NCI-H774 (cell line): ENCODE measurements around the gene POLR2F.
"Not testable (repeated sequence)": the region's sequence is repeated elsewhere in the genome, so short reads cannot be mapped to it uniquely, and the experiment has no call there.

Source experiments
- DNase-seq: peaks from one replicate; lab custom pipeline; 2025; lab: John Stamatoyannopoulos, UW

Gene POLR2F

GRCh38 chr22:37953062-37953436 lies 450 bp upstream of the POLR2F start:
- DNase-seq, result no peak

GRCh38 chr22:37954686-37955085 lies 1.2 kb downstream of the POLR2F start:
- DNase-seq, result no peak

- DNase-seq, result not testable (repeated sequence)
These were observed 2.4 kb downstream of the POLR2F start for GRCh38 chr22:37955825-37956397.

- DNase-seq, result no peak
These were observed 3.7 kb downstream of the POLR2F start for GRCh38 chr22:37957232-37957631.

GRCh38 chr22:37959231-37959825 lies 5.8 kb downstream of the POLR2F start:
- DNase-seq, result no peak

GRCh38 chr22:37961062-37961461 lies 7.6 kb downstream of the POLR2F start:
- no peak for DNase-seq

GRCh38 chr22:37965940-37966664 lies 12.6 kb downstream of the POLR2F start:
- DNase-seq, result no peak

GRCh38 chr22:37967147-37967546 lies 13.6 kb downstream of the POLR2F start:
- DNase-seq, result no peak

- DNase-seq, result no peak
These were observed 14.3 kb downstream of the POLR2F start for GRCh38 chr22:37967637-37968451.

GRCh38 chr22:37968452-37969251 lies 15.2 kb downstream of the POLR2F start:
- DNase-seq, result no peak

- no peak for DNase-seq
These were observed 17.4 kb downstream of the POLR2F start for GRCh38 chr22:37970864-37971263.

GRCh38 chr22:37971475-37972434 lies 18.3 kb downstream of the POLR2F start:
- no peak for DNase-seq

GRCh38 chr22:37972527-37972926 lies 19.0 kb downstream of the POLR2F start:
- DNase-seq, result no peak

- no peak for DNase-seq
These were observed 20.0 kb downstream of the POLR2F start for GRCh38 chr22:37973271-37974170.

- DNase-seq, result no peak
These were observed 21.7 kb downstream of the POLR2F start for GRCh38 chr22:37975153-37975552.

GRCh38 chr22:37976022-37976421 lies 22.5 kb downstream of the POLR2F start:
- not testable (repeated sequence) for DNase-seq

- no peak for DNase-seq
These were observed 23.0 kb downstream of the POLR2F start for GRCh38 chr22:37976547-37976946.

- no peak for DNase-seq
These were observed 26.3 kb downstream of the POLR2F start for GRCh38 chr22:37979782-37980181.

- no peak for DNase-seq
These were observed 27.9 kb downstream of the POLR2F start for GRCh38 chr22:37981282-37982011.
